CD4-positive, alpha-beta T cell (primary cell): ENCODE data around the gene RALY. TPM values are rescaled to one million over a fixed set of nuclear protein-coding genes. Genes with fewer than 3 reads are reported as not detected.

Source experiments
- ATAC-seq: fragments of 200-7000 bp; cut with Tn5 transposase; one replicate; pipeline ENCODE4 v1.10.0; 2022; ENCODE audit warnings: mild to moderate bottlenecking; ENCODE audit not compliant: poor library complexity
- CTCF ChIA-PET: fragments of 350-600 bp; sonication (Branson Sonifier 250); formaldehyde crosslinking; loops from one replicate; lab custom pipeline; 2021; ENCODE audit warnings: antibody characterized with exemption, inconsistent platforms; lab: Charles Lee
- POLR2A ChIA-PET: fragments of 350-600 bp; sonication (Branson Sonifier 250); formaldehyde crosslinking; loops from one replicate; lab custom pipeline; 2021; ENCODE audit warnings: antibody characterized with exemption, inconsistent platforms; lab: Charles Lee
- DNase-seq, 14 experiments: peaks; one replicate each; pipeline ENCODE4 v3.0.0-alpha.2; 2013 to 2020; ENCODE audit warnings: mixed read lengths in 2 of 14
- H3K27ac ChIP-seq, 2 donors: one replicate each; pipeline versions ENCODE4 v1.5.1 to v1.7.0; 2013; ENCODE audit warnings: low read length in 2 of 2, low read depth in 1 of 2, mild to moderate bottlenecking in 1 of 2
- H3K27me3 ChIP-seq, 2 experiments: 1 replicate in 1 of 2; 2 replicates in 1 of 2; pipeline versions ENCODE4 v1.6.1 to v1.7.0; 2013; ENCODE audit warnings: low read length in 2 of 2, control low read depth in 1 of 2, mild to moderate bottlenecking in 1 of 2, moderate library complexity in 1 of 2; ENCODE audit not compliant: insufficient read depth in 2 of 2, control insufficient read depth in 1 of 2
- H3K36me3 ChIP-seq: one replicate; pipeline ENCODE4 v1.6.1; 2013; ENCODE audit warnings: low read length, control low read depth; ENCODE audit not compliant: insufficient read depth
- H3K4me1 ChIP-seq: one replicate; pipeline ENCODE4 v1.6.1; 2013; ENCODE audit warnings: low read length, control low read depth; ENCODE audit not compliant: insufficient read depth
- H3K4me3 ChIP-seq: one replicate; pipeline ENCODE4 v1.5.1; 2013; ENCODE audit warnings: mild to moderate bottlenecking, low read length, moderate library complexity
- H3K9me3 ChIP-seq, 2 experiments: 1 replicate in 1 of 2; 2 replicates in 1 of 2; pipeline versions ENCODE4 v1.6.1 to v1.7.0; 2013; ENCODE audit warnings: low read length in 2 of 2, mild to moderate bottlenecking in 2 of 2, control low read depth in 1 of 2, moderate library complexity in 1 of 2; ENCODE audit not compliant: control insufficient read depth in 1 of 2, insufficient read depth in 1 of 2
- H3K27ac Mint-ChIP-seq: one replicate; pipeline ENCODE4 v1.8.0; 2020; ENCODE audit warnings: mixed read lengths
- H3K27me3 Mint-ChIP-seq: one replicate; pipeline ENCODE4 v1.8.0; 2021; ENCODE audit warnings: mixed read lengths
- H3K36me3 Mint-ChIP-seq: one replicate; pipeline ENCODE4 v1.8.0; 2021; ENCODE audit warnings: low read depth, mixed read lengths
- H3K4me1 Mint-ChIP-seq: one replicate; pipeline ENCODE4 v1.8.0; 2021; ENCODE audit warnings: low read depth, mixed read lengths
- H3K4me3 Mint-ChIP-seq: one replicate; pipeline ENCODE4 v1.8.0; 2020; ENCODE audit warnings: mild to moderate bottlenecking, mixed read lengths
- H3K9me3 Mint-ChIP-seq: one replicate; pipeline ENCODE4 v1.8.0; 2020; ENCODE audit warnings: mixed read lengths
- CTCF ChIP-seq: fragments of 200-600 bp; IDR thresholded peaks from one replicate; pipeline ENCODE4 v1.8.0; 2022; ENCODE audit warnings: antibody characterized with exemption, mild to moderate bottlenecking
- intact Hi-C, 2 experiments: fragments of 100-400 bp; cut with DNase I in 1 of 2; cut with micrococcal nuclease in 1 of 2; formaldehyde crosslinking; loops; one replicate each; pipeline versions ENCODE4 v1.15.1 to v1.9.0; 2023 to 2025; cut with DNase I, micrococcal nuclease
- total RNA-seq, 174 experiments: library from RNA in 2 of 174; stranded (reverse) in 2 of 174; gene quantifications; one replicate each; pipeline ENCODE4 v1.2.3 and lab custom pipeline; 2021 to 2026

RALY gene
- total RNA-seq, 2 experiments from 2014 or later, result 112 TPM

- no peak for DNase-seq
- no peaks in the 10 kb centered on the region for H3K27me3 Mint-ChIP-seq
- TF ChIP-seq CTCF, result no peak
- H3K9me3 Mint-ChIP-seq, result no peaks in the 10 kb centered on the region
- no peak overlapping the region for H3K27ac ChIP-seq
- no peak overlapping the region for H3K4me3 ChIP-seq
- peaks cover 79% of the 10 kb centered on the region for H3K36me3 ChIP-seq
- CTCF ChIA-PET, result no interaction called here
- POLR2A ChIA-PET, result no interaction called here
- H3K4me1 Mint-ChIP-seq, result peaks cover 23% of the 10 kb centered on the region
- peak overlapping the region; percentile 67 for H3K27ac Mint-ChIP-seq
- no peaks in the 10 kb centered on the region for H3K9me3 ChIP-seq
- H3K4me1 ChIP-seq, result peaks cover 8% of the 10 kb centered on the region
- ATAC-seq, result no peak
- H3K36me3 Mint-ChIP-seq, result peaks cover 83% of the 10 kb centered on the region
- H3K4me3 Mint-ChIP-seq, result no peak overlapping the region
- intact Hi-C loops, result loop anchor here in 1 of 2 experiments (5.0 kb wide), 1 partner anchor 142 kb away; no protein-coding TSS in a partner anchor
- no peaks in the 10 kb centered on the region for H3K27me3 ChIP-seq
Measured at GRCh38 chr20:34074101-34074760, 80.5 kb downstream of the RALY start.

GRCh38 chr20:34075647-34076046 is 81.9 kb downstream of the RALY start:
- POLR2A ChIA-PET, result interaction anchor here (1.5 kb wide), 1 partner anchor 25 kb away, joined by 3 read pairs; no protein-coding TSS in a partner anchor
- DNase-seq (no peak), ATAC-seq (no peak)
- H3K4me3 ChIP-seq, result no peak overlapping the region
- no peaks in the 10 kb centered on the region for H3K27me3 ChIP-seq
- Mint-ChIP-seq H3K4me1 (peaks cover 13% of the 10 kb centered on the region), H3K27me3 (no peaks in the 10 kb centered on the region), H3K27ac (no peak overlapping the region), H3K4me3 (no peak overlapping the region), H3K9me3 (no peaks in the 10 kb centered on the region), H3K36me3 (peaks cover 90% of the 10 kb centered on the region)
- intact Hi-C loops, result no loop called here
- CTCF ChIA-PET, result no interaction called here
- no peak overlapping the region for H3K27ac ChIP-seq
- no peaks in the 10 kb centered on the region for H3K9me3 ChIP-seq
- H3K4me1 ChIP-seq, result peaks cover 3% of the 10 kb centered on the region
- peaks cover 90% of the 10 kb centered on the region for H3K36me3 ChIP-seq
- TF ChIP-seq CTCF, result no peak

- Histone ChIP-seq H3K4me1 (peaks cover 3% of the 10 kb centered on the region), H3K9me3 (no peaks in the 10 kb centered on the region), H3K4me3 (no peak overlapping the region), H3K27me3 (no peaks in the 10 kb centered on the region), H3K27ac (no peak overlapping the region), H3K36me3 (peaks cover 97% of the 10 kb centered on the region)
- ChIA-PET POLR2A (no interaction called here), CTCF (interaction anchor here (1.8 kb wide), 1 partner anchor 52 kb away, joined by 4 read pairs; no protein-coding TSS in a partner anchor)
- no peak for TF ChIP-seq CTCF
- Mint-ChIP-seq H3K27me3 (no peaks in the 10 kb centered on the region), H3K4me1 (peaks cover 7% of the 10 kb centered on the region), H3K9me3 (no peaks in the 10 kb centered on the region), H3K4me3 (no peak overlapping the region), H3K36me3 (peaks cover 93% of the 10 kb centered on the region), H3K27ac (no peak overlapping the region)
- ATAC-seq, result no peak
- DNase-seq, result no peak
- intact Hi-C loops, result no loop called here
Measured at GRCh38 chr20:34076952-34077351, 83.2 kb downstream of the RALY start.
